ENCODE data around the gene LGALS9.

The LGALS9 gene

GRCh38 chr17:27591986-27592385, 39.0 kb upstream of the LGALS9 start:
- no peak overlapping the region for H3K4me3 ChIP-seq (ENCODE audit: low read depth, low read length)
- TF ChIP-seq CTCF (IDR thresholded peaks at IDR 0.05; ENCODE audit: low read depth, low read length): no peak

DNA sequence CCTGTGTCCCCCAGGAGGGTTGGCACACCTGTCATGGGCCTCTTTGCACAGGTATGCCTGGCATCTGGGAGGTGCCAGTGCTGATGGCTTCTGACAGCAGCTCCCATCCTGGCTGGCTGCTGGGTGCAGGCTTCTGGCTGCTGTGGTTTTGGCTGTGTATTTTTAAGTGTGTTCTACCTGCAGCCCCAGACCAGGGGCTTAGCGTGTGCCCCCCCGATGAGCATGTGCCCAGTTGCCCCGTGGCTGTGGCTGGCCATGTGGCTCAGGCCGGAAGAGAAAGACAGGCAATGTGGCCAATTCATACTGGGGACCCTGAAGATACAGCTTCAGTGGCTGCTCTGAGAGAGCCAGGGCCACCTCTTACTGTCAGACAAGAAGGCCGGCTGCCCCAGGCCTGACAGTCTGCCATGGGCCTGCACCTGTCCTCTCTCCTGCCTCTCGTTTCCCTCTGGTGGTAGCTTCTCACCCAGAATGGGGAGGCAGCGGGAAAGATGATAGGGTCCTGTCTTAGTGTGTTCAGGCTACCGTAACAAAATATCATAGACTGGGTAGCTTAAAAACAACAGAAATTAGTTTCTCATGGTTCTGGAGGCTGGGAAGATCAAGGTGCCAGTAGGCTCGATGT, 37.6 kb upstream of the LGALS9 start:
- no peak overlapping the region for H3K4me3 ChIP-seq (ENCODE audit: low read depth, low read length)
- no peak for TF ChIP-seq CTCF (IDR thresholded peaks at IDR 0.05; ENCODE audit: low read depth, low read length)

- no peak overlapping the region for H3K4me3 ChIP-seq (ENCODE audit: low read depth, low read length)
- no peak for TF ChIP-seq CTCF (IDR thresholded peaks at IDR 0.05; ENCODE audit: low read depth, low read length)
Measured at GRCh38 chr17:27593857-27594255, 37.1 kb upstream of the LGALS9 start.

- TF ChIP-seq CTCF (IDR thresholded peaks at IDR 0.05; ENCODE audit: low read depth, low read length): no peak
- no peak overlapping the region for H3K4me3 ChIP-seq (ENCODE audit: low read depth, low read length)
Measured at GRCh38 chr17:27595208-27595607, 35.8 kb upstream of the LGALS9 start.

DNA sequence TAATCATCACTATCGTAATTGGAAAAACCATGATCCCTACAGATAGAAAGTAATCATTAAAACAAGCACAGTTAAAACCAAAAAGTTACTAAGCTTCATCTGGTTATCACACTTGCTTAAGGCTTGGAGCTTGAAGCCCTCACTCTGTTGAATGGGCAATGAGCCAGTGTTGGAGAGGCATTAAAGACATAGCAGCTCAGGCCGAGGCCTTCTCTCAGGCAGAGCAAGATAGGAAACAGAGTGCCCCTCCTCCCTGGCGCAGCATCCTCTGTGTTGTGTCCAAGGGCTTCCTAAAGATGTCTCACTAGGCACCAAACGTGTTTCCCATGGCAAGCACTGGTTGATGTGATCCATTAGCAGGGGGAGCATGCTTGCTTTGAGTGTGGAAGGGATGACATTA, 34.9 kb upstream of the LGALS9 start:
- no peak for TF ChIP-seq CTCF (IDR thresholded peaks at IDR 0.05; ENCODE audit: low read depth, low read length)
- no peak overlapping the region for H3K4me3 ChIP-seq (ENCODE audit: low read depth, low read length)

GRCh38 chr17:27596566-27597187, 34.3 kb upstream of the LGALS9 start:
- no peak for TF ChIP-seq CTCF (IDR thresholded peaks at IDR 0.05; ENCODE audit: low read depth, low read length)
- H3K4me3 ChIP-seq (ENCODE audit: low read depth, low read length): no peak overlapping the region

GRCh38 chr17:27597188-27597580, 33.8 kb upstream of the LGALS9 start:
- TF ChIP-seq CTCF (IDR thresholded peaks at IDR 0.05; ENCODE audit: low read depth, low read length): no peak
- no peak overlapping the region for H3K4me3 ChIP-seq (ENCODE audit: low read depth, low read length)

All from WI38 (cell line).